ENCODE results near the gene VPS51. TPM values are rescaled to one million over a fixed set of nuclear protein-coding genes. Genes with fewer than 3 reads are reported as not detected.
A peak's percentile ranks its signal among the peaks of the same experiment; 100 is the strongest.

Gene VPS51
- total and polyA plus RNA-seq, 9 of the 15 experiments (the other 6 are each of a cell fraction or from before 2014, with no cell fraction given), result 1.8 to 143 (median 46.8) TPM

DNA sequence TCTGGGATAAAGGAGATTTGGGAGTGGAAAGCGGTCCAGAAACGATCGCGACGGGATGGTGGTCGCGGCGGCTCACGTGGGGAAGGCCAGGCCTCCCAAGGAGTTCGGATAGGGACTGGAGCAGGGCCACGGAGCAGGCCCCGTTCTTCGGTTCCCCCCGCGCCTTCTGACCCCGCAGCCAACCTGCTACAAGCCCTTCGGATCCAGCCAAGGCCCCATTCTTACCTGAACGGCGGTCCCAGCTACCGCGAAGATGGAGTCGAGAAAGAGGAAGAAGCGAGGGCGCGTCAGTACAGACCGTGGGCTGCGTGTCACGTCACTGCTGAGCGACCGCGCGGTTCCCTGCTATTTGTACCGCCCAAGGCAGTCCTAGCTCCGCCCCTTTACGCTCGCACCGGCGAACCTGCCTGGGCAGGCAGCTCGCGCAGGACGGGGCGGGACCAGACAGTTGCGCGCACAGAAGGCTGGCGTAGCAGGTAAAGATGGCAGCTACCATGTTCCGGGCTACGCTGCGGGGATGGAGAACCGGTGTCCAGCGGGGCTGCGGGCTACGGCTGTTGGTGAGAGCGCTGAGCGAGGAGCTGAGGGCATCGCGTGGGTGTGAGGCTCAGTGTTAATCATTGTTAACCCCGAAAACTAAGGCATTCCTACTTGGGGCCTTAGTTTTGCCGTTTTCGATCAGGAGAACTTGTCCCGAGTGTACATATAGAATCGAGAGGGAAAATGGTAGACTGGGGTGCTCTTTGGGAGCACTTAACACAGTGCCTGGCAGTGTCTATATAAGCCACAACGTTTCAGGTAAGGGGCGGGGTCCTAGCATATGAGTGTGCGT is 26.1 kb downstream of the VPS51 start, which contains the start of the genes FAU and MRPL49 (continued):
- TF ChIP-seq, protein P1, sequence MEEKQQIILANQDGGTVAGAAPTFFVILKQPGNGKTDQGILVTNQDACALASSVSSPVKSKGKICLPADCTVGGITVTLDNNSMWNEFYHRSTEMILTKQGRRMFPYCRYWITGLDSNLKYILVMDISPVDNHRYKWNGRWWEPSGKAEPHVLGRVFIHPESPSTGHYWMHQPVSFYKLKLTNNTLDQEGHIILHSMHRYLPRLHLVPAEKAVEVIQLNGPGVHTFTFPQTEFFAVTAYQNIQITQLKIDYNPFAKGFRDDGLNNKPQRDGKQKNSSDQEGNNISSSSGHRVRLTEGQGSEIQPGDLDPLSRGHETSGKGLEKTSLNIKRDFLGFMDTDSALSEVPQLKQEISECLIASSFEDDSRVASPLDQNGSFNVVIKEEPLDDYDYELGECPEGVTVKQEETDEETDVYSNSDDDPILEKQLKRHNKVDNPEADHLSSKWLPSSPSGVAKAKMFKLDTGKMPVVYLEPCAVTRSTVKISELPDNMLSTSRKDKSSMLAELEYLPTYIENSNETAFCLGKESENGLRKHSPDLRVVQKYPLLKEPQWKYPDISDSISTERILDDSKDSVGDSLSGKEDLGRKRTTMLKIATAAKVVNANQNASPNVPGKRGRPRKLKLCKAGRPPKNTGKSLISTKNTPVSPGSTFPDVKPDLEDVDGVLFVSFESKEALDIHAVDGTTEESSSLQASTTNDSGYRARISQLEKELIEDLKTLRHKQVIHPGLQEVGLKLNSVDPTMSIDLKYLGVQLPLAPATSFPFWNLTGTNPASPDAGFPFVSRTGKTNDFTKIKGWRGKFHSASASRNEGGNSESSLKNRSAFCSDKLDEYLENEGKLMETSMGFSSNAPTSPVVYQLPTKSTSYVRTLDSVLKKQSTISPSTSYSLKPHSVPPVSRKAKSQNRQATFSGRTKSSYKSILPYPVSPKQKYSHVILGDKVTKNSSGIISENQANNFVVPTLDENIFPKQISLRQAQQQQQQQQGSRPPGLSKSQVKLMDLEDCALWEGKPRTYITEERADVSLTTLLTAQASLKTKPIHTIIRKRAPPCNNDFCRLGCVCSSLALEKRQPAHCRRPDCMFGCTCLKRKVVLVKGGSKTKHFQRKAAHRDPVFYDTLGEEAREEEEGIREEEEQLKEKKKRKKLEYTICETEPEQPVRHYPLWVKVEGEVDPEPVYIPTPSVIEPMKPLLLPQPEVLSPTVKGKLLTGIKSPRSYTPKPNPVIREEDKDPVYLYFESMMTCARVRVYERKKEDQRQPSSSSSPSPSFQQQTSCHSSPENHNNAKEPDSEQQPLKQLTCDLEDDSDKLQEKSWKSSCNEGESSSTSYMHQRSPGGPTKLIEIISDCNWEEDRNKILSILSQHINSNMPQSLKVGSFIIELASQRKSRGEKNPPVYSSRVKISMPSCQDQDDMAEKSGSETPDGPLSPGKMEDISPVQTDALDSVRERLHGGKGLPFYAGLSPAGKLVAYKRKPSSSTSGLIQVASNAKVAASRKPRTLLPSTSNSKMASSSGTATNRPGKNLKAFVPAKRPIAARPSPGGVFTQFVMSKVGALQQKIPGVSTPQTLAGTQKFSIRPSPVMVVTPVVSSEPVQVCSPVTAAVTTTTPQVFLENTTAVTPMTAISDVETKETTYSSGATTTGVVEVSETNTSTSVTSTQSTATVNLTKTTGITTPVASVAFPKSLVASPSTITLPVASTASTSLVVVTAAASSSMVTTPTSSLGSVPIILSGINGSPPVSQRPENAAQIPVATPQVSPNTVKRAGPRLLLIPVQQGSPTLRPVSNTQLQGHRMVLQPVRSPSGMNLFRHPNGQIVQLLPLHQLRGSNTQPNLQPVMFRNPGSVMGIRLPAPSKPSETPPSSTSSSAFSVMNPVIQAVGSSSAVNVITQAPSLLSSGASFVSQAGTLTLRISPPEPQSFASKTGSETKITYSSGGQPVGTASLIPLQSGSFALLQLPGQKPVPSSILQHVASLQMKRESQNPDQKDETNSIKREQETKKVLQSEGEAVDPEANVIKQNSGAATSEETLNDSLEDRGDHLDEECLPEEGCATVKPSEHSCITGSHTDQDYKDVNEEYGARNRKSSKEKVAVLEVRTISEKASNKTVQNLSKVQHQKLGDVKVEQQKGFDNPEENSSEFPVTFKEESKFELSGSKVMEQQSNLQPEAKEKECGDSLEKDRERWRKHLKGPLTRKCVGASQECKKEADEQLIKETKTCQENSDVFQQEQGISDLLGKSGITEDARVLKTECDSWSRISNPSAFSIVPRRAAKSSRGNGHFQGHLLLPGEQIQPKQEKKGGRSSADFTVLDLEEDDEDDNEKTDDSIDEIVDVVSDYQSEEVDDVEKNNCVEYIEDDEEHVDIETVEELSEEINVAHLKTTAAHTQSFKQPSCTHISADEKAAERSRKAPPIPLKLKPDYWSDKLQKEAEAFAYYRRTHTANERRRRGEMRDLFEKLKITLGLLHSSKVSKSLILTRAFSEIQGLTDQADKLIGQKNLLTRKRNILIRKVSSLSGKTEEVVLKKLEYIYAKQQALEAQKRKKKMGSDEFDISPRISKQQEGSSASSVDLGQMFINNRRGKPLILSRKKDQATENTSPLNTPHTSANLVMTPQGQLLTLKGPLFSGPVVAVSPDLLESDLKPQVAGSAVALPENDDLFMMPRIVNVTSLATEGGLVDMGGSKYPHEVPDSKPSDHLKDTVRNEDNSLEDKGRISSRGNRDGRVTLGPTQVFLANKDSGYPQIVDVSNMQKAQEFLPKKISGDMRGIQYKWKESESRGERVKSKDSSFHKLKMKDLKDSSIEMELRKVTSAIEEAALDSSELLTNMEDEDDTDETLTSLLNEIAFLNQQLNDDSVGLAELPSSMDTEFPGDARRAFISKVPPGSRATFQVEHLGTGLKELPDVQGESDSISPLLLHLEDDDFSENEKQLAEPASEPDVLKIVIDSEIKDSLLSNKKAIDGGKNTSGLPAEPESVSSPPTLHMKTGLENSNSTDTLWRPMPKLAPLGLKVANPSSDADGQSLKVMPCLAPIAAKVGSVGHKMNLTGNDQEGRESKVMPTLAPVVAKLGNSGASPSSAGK (IDR thresholded peaks at IDR 0.05), result no peak
- TF ChIP-seq SMAD2 (IDR thresholded peaks at IDR 0.05; ENCODE audit: low read depth, low read length) (no peak), ZNF77 (CRISPR knock-in tag; IDR thresholded peaks at IDR 0.05) (no peak), ZEB2 (IDR thresholded peaks at IDR 0.05) (no peak; the same call in 1 of the 2 replicates), ETV5 (CRISPR knock-in tag; IDR thresholded peaks at IDR 0.05; ENCODE audit: low read depth) (0 out of 2 replicates have a peak, but pooled peaks have one; percentile 32), BHLHE40 (IDR thresholded peaks at IDR 0.05; ENCODE audit: low read length) (peak; percentile 83), ZZZ3 (IDR thresholded peaks at IDR 0.05) (no peak), BCL6 (CRISPR knock-in tag; IDR thresholded peaks at IDR 0.05) (no peak), BRD4 (IDR thresholded peaks at IDR 0.05) (no peak), ZNF766 (CRISPR knock-in tag; conservative IDR thresholded peaks at IDR 0.05) (no peak), DMBX1 (CRISPR knock-in tag; IDR thresholded peaks at IDR 0.05; ENCODE audit: borderline replicate concordance) (no peak), GATA2 (CRISPR knock-in tag; IDR thresholded peaks at IDR 0.05) (no peak)

All from K562 (cell line).